OCI-LY7 (cell line): ENCODE data around the gene RALBP1. TPM values are rescaled to one million over a fixed set of nuclear protein-coding genes. Genes with fewer than 3 reads are reported as not detected.

Experiments
- BruUV-seq: library from RNA; stranded (reverse); fragments of 400-500 nt; replicated peaks from 2 replicates; lab custom pipeline; 2021; lab: Mats Ljungman, UMichigan
- CTCF ChIA-PET: fragments of 300-600 bp; sonication (Branson Sonifier 250); formaldehyde crosslinking; loops from one replicate; lab custom pipeline; 2022; ENCODE audit warnings: antibody characterized with exemption; ENCODE audit not compliant: unreplicated experiment; lab: Charles Lee
- POLR2A ChIA-PET: fragments of 300-600 bp; sonication (Branson Sonifier 250); formaldehyde crosslinking; loops from one replicate; lab custom pipeline; 2022; ENCODE audit warnings: antibody characterized with exemption; lab: Charles Lee
- DNase-seq: peaks from one replicate; pipeline ENCODE4 v3.0.0-alpha.2; 2015; ENCODE audit warnings: low spot score
- H2AFZ ChIP-seq: fragments of 200-600 bp; sonication (generic), shearing (Covaris generic); 2 replicates; pipeline ENCODE4 v1.6.1; 2014; ENCODE audit warnings: mild to moderate bottlenecking, antibody characterized with exemption, low read length, moderate library complexity
- H3K27ac ChIP-seq: fragments of 200-600 bp; sonication (generic); 2 replicates; pipeline ENCODE4 v1.5.1; 2014; ENCODE audit warnings: mixed run types, low read depth, mild to moderate bottlenecking, moderate library complexity, low read length, inconsistent platforms; ENCODE audit not compliant: poor library complexity, severe bottlenecking
- H3K36me3 ChIP-seq: fragments of 200-600 bp; sonication (generic); 2 replicates; pipeline ENCODE4 v1.6.1; 2014; ENCODE audit warnings: mild to moderate bottlenecking, antibody characterized with exemption, low read length, moderate library complexity, mixed read lengths; ENCODE audit not compliant: insufficient read depth
- H3K4me1 ChIP-seq: fragments of 200-600 bp; sonication (generic); 2 replicates; pipeline ENCODE4 v1.5.1; 2014; ENCODE audit warnings: mild to moderate bottlenecking, low read length; ENCODE audit not compliant: insufficient read depth, poor library complexity, severe bottlenecking
- H3K4me2 ChIP-seq: fragments of 200-600 bp; sonication (generic); 2 replicates; pipeline ENCODE4 v1.6.1; 2014; ENCODE audit warnings: mild to moderate bottlenecking, low read length
- H3K4me3 ChIP-seq: fragments of 200-600 bp; sonication (generic); 2 replicates; pipeline ENCODE4 v1.5.1; 2014; ENCODE audit warnings: mild to moderate bottlenecking, low read depth, low read length; ENCODE audit not compliant: poor library complexity, severe bottlenecking
- H3K79me2 ChIP-seq: fragments of 200-600 bp; sonication (generic); 2 replicates; pipeline ENCODE4 v1.6.1; 2016; ENCODE audit warnings: low read depth, mild to moderate bottlenecking, low read length, moderate library complexity, mixed read lengths; ENCODE audit not compliant: insufficient read depth
- H3K9me2 ChIP-seq: fragments of 200-600 bp; sonication (generic); 2 replicates; pipeline ENCODE4 v1.6.1; 2016; ENCODE audit warnings: mild to moderate bottlenecking, low read length, mixed read lengths; ENCODE audit not compliant: insufficient read depth
- H3K9me3 ChIP-seq: fragments of 200-600 bp; sonication (generic); 2 replicates; pipeline ENCODE4 v1.6.1; 2014; ENCODE audit warnings: mild to moderate bottlenecking, mixed run types, low read length, mixed read lengths
- H4K20me1 ChIP-seq: fragments of 200-600 bp; sonication (generic); 2 replicates; pipeline ENCODE4 v1.6.1; 2014; ENCODE audit warnings: mild to moderate bottlenecking, antibody characterized with exemption, low read length, moderate library complexity, mixed read lengths; ENCODE audit not compliant: insufficient read depth
- CTCF ChIP-seq: fragments of 200-600 bp; sonication (generic); conservative IDR thresholded peaks from 2 replicates; pipeline ENCODE4 v1.5.1; 2014; ENCODE audit warnings: mild to moderate bottlenecking, antibody characterized with exemption, low read length, moderate library complexity, mixed read lengths
- EZH2phosphoT487 ChIP-seq: fragments of 200-600 bp; sonication (generic); IDR thresholded peaks from 2 replicates; pipeline ENCODE4 v1.6.1; 2018; ENCODE audit warnings: low read depth, borderline replicate concordance, mild to moderate bottlenecking, mixed run types, antibody characterized with exemption, low read length, moderate library complexity, mixed read lengths
- intact Hi-C: fragments of 100-400 bp; cut with micrococcal nuclease; formaldehyde crosslinking; loops from one replicate; pipeline ENCODE4 v1.10.0; 2022; ENCODE audit not compliant: unreplicated experiment
- total RNA-seq, 2 experiments: library from RNA; depleted of rRNA in 1 of 2; stranded (reverse); fragments of >200 nt in 1 of 2; shearing (Covaris generic) in 1 of 2; gene quantifications; 2 replicates each; pipeline ENCODE4 v1.2.3, GENCODE V29; 2014 to 2022

The RALBP1 gene
- total RNA-seq, 2 experiments from 2014 or later: 78.5 to 96.0 TPM

- intact Hi-C loops: loop anchor here (2.0 to 10.0 kb wide), 3 partner anchors 39 to 435 kb away; partner anchors contain the start of genes ANKRD12 and VAPA
- peak overlapping the region; percentile 85 for H3K27ac ChIP-seq
- H3K9me2 ChIP-seq: no peaks in the 10 kb centered on the region
- no peaks in the 10 kb centered on the region for H3K9me3 ChIP-seq
- no peaks in the 10 kb centered on the region for H4K20me1 ChIP-seq
- TF ChIP-seq CTCF (no peak), EZH2phosphoT487 (no peak)
- CTCF ChIA-PET: no interaction called here
- DNase-seq: no peak
- H3K4me1 ChIP-seq: peaks cover 54% of the 10 kb centered on the region
- H3K4me2 ChIP-seq: peak overlapping the region; percentile 86
- H2AFZ ChIP-seq: no peak overlapping the region
- H3K79me2 ChIP-seq: peaks cover 70% of the 10 kb centered on the region
- H3K36me3 ChIP-seq: peaks cover 47% of the 10 kb centered on the region
- peak overlapping the region; percentile 99 for H3K4me3 ChIP-seq
- no TSS peak for BruUV-seq
- POLR2A ChIA-PET: no interaction called here
Measured at GRCh38 chr18:9477509-9477908, 2.2 kb downstream of the RALBP1 start.

- Histone ChIP-seq H2AFZ (no peak overlapping the region), H3K4me2 (no peak overlapping the region), H3K27ac (no peak overlapping the region), H4K20me1 (no peaks in the 10 kb centered on the region), H3K4me3 (no peak overlapping the region), H3K36me3 (peaks cover 50% of the 10 kb centered on the region), H3K79me2 (peaks cover 81% of the 10 kb centered on the region), H3K4me1 (peaks cover 65% of the 10 kb centered on the region), H3K9me3 (peaks cover 3% of the 10 kb centered on the region; the same call in 1 of the 2 replicates), H3K9me2 (no peaks in the 10 kb centered on the region)
- ChIA-PET POLR2A (interaction anchor here (0.6 kb wide), 1 partner anchor 234 kb away, joined by 4 read pairs; no protein-coding TSS in a partner anchor), CTCF (no interaction called here)
- TF ChIP-seq CTCF: no peak
- no peak for TF ChIP-seq EZH2phosphoT487
- intact Hi-C loops: loop anchor here (5.0 to 10.0 kb wide), 2 partner anchors 344 to 434 kb away; partner anchors contain the start of genes ANKRD12 and VAPA
- no peak for DNase-seq
- BruUV-seq: no TSS peak
Measured at GRCh38 chr18:9478545-9478944, 3.2 kb downstream of the RALBP1 start.

GRCh38 chr18:9482790-9483189, 7.5 kb downstream of the RALBP1 start:
- H3K27ac ChIP-seq: peak overlapping the region; percentile 90
- peak; percentile 80 for DNase-seq
- BruUV-seq: no TSS peak

More at GRCh38 chr18:9482790-9483189, 7.5 kb downstream of the RALBP1 start:
- ChIA-PET POLR2A (interaction anchor here (0.7 to 1.6 kb wide), 2 partner anchors 31 to 94 kb away, joined by 3 to 4 read pairs; no protein-coding TSS in a partner anchor), CTCF (interaction anchor here (1.2 kb wide), 1 partner anchor 16 kb away, joined by 3 read pairs; no protein-coding TSS in a partner anchor)
- H4K20me1 ChIP-seq: no peaks in the 10 kb centered on the region
- intact Hi-C loops: loop anchor here (1.0 kb wide), 1 partner anchor 31 kb away; no protein-coding TSS in a partner anchor
- peaks cover 72% of the 10 kb centered on the region for H3K4me1 ChIP-seq
- peak overlapping the region; percentile 73 for H3K4me2 ChIP-seq
- H3K36me3 ChIP-seq: peaks cover 84% of the 10 kb centered on the region
- H3K9me3 ChIP-seq: peaks cover 18% of the 10 kb centered on the region; the same call in 1 of the 2 replicates
- TF ChIP-seq EZH2phosphoT487 (no peak), CTCF (no peak)
- peaks cover 98% of the 10 kb centered on the region for H3K79me2 ChIP-seq
- no peak overlapping the region for H2AFZ ChIP-seq
- H3K4me3 ChIP-seq: peak overlapping the region; percentile 58
- H3K9me2 ChIP-seq: no peaks in the 10 kb centered on the region
